C4-2B (cell line): ENCODE measurements around the gene C2orf78.
A peak's percentile ranks its signal among the peaks of the same experiment; 100 is the strongest.
"Not testable (repeated sequence)": the region's sequence is repeated elsewhere in the genome, so short reads cannot be mapped to it uniquely, and the experiment has no call there.

Experiments used
- H3K27ac ChIP-seq: fragments of 450-650 bp; 2 replicates; pipeline ENCODE4 v1.5.1; 2017
- ZFX ChIP-seq: fragments of 450-650 bp; IDR thresholded peaks from 2 replicates; pipeline ENCODE4 v1.6.1; 2017
- TF ChIP-seq, protein P1 (sequence below): fragments of 450-650 bp; conservative IDR thresholded peaks from 2 replicates; pipeline ENCODE4 v1.5.1; 2017; ENCODE audit warnings: mild to moderate bottlenecking

Gene C2orf78

DNA sequence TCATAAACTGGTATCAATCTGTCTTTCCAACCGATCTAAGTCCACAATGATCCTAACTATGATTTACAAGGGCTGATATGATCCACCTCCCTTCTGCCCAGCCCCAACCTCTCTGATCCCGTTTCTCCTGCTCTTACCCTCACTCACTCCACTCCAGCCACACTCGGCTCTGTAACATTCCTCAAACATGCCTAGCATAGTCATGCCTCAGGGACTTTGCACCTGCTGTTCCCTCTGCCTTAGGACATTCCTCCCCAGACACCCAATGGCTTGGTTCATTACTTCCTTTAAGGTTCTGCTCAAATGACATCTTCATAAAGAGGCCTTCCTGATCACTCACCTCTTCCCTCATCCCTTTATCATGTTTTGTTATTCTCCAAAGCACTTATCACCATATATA, 13.3 kb upstream of the C2orf78 start:
- TF ChIP-seq ZFX: no peak
- TF ChIP-seq, protein P1, sequence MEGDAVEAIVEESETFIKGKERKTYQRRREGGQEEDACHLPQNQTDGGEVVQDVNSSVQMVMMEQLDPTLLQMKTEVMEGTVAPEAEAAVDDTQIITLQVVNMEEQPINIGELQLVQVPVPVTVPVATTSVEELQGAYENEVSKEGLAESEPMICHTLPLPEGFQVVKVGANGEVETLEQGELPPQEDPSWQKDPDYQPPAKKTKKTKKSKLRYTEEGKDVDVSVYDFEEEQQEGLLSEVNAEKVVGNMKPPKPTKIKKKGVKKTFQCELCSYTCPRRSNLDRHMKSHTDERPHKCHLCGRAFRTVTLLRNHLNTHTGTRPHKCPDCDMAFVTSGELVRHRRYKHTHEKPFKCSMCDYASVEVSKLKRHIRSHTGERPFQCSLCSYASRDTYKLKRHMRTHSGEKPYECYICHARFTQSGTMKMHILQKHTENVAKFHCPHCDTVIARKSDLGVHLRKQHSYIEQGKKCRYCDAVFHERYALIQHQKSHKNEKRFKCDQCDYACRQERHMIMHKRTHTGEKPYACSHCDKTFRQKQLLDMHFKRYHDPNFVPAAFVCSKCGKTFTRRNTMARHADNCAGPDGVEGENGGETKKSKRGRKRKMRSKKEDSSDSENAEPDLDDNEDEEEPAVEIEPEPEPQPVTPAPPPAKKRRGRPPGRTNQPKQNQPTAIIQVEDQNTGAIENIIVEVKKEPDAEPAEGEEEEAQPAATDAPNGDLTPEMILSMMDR: no peak
- H3K27ac ChIP-seq: no peak overlapping the region

DNA sequence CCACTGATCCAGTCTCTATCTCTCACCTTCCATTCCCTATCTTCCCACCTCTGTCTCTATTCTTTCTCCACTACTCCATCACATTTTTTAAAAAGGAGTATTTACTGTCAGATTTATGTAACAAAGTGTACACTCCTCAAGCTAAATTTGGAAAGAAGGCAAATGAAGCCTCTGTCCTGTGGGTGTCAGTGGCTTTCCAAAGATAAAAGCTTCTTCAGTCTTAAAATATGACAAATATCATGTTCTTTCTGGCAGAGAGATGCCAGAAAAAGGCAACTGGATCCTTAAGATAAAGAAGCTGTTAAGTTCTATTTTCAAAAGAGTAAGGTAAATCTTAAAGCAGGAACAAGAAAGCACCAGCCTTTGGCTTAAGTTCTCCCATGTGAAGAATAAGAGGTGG, 11.2 kb upstream of the C2orf78 start:
- no peak overlapping the region for H3K27ac ChIP-seq
- no peak for TF ChIP-seq ZFX
- TF ChIP-seq, protein P1: no peak

DNA sequence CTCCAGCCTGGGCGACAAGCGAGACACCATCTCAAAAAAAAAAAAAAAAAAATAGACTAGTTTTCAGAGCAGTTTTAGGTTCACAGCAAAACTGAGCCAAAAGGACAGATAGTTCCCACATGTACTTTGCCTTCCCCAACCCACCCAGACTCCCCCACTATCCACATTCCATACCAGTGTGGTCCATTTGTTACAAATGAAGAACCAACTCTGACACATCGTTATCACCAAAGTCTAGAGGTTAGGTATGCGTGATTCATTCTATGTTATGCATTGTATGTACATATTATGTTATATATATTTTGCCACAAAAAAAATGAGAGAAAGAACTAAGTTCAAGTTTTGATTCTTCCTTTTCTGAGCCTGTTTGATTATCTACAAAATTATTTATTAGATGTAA, 7.6 kb upstream of the C2orf78 start:
- H3K27ac ChIP-seq: no peak overlapping the region
- TF ChIP-seq, protein P1: no peak
- no peak for TF ChIP-seq ZFX

DNA sequence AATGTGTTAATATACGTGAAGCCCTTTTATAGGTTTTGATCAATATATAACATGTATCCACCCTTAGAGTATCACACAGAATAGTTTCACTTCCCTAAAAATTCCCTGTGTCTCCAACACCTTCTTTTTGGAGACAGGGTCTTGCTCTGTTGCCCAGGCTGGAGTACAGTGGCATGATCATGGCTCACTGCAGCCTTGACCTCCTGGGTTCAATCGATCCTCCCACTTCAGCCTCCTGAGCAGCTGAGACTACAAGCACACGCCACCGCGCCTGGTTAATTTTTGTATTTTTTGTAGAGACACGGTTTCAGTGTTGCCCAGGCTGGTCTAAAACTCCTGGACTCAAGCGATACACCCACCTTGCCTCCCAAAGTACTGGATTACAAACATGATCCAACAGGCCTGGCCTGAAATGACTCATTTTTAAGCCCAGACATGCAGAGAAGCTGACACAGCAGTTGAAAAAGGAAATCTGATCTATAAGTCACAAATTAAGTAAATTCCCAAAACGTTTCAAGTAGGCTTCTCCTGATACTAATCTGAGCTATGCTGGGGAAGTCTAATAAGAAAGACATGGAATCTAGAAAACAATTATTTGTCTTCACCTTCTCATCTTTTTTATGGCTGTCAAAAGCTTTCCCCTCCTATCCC, 7.0 kb upstream of the C2orf78 start:
- H3K27ac ChIP-seq: no peak overlapping the region
- TF ChIP-seq ZFX: no peak
- TF ChIP-seq, protein P1: no peak

DNA sequence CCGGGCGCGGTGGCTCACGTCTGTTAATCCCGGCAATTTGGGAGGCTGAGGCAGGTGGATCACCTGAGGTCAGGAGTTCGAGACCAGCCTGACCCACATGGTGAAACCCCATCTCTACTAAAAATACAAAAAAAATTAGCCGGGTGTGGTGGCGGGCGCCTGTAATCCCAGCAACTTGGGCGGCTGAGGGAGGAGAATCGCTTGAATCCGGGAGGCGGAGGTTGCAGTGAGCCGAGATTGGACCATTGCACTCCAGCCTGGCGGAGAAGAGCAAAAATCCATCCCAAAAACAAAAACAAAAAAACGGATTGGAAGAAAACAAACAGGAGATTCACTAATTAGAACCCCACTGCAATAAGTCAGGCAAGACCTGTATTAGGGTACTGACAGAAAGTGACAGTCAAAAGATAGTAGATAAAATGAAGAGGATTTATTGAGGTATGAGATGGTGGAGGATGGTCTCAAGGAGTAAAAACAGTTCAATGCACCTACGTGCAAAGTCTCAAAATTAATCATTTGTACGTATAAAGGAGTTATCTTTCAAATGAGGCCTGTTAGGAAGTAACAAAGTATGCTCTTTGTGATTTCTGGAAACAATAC, 5.0 kb upstream of the C2orf78 start:
- H3K27ac ChIP-seq: not testable (repeated sequence)

DNA sequence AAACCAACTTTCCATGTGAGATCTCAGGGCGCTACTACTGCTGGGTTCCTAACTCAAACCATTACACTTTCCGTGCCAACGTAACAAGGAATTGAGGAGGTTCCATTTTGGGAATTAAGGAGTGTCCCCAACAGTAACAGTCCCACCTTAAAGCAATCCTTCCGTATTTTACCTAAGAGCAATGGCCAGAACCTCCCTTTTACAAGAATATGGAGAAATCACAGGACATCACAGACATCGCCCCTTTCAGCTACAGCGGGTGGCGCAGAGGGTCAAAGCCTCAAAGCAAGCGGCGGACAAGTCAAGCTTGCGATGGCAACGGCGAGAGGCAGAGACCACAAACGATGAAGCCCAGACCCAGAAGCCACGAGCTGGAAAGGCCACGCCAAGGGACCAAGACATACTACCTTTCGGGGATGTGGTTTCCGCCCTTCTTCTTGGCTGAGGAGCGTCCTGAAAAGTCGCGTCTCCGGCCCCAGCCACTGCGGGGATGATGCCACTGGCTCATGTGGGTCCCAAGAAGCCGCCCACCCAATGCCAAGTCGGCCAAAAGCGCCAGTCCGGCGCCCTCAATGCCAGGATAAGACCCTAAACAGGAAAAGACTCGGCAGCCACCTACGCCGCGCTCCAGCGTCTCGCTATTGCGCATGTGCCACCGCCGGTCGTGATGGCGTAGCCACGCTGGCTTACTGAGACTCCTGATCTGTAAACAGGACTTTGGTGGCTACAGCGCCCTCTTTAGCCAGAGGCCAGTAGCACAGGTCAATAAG, 4.3 kb upstream of the C2orf78 start, which contains the start of gene DUSP11:
DUSP11 (minus strand) TSS at position 637 of the 770 bp plus-strand sequence; CDS start at position 508, 129 bp downstream.
- peak within 1 kb of the TSS; percentile 82 for H3K27ac ChIP-seq
- TF ChIP-seq, protein P1: peak; percentile 84
- TF ChIP-seq ZFX: no peak

DNA sequence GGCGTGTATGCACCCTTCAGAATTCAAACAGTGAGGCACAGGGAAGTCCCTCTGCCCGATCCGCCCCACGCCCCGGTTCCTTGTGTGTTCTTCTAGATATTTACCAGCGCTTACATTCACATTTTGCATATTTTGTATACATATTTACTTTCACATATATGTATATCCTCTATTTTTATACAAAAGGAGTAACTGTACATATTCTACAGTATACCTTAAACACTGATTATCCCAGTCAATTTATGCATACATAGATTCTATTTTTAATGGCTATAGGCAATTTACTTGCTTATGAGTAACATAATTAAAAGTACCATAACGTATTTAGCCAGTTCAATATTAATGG, 3.8 kb upstream of the C2orf78 start:
- H3K27ac ChIP-seq: peak overlapping the region; percentile 82; the same call in 1 of the 2 replicates
- TF ChIP-seq ZFX: no peak
- TF ChIP-seq, protein P1: peak; percentile 61

DNA sequence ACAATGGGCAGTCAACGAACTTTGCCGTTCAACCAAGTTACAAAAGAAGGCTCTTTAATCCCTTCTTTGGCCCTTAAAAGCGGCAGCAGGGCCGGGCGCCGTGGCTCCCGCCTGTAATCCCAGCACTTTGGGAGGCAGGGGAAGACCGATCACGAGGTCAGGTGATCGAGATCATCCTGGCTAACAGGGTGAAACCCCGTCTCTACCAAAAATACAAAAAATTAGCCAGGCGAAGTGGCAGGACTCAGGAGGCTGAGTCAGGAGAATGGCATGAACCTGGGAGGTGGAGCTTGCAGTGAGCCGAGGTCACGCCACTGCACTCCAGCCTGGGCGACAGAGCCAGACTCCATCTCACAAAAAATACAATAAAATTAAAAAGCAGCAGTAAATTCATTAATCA, 581 bp upstream of the C2orf78 start:
- not testable (repeated sequence) for H3K27ac ChIP-seq
